GM12878 (cell line): ENCODE results near the gene ITFG1. TPM values are rescaled to one million over a fixed set of nuclear protein-coding genes. Genes with fewer than 3 reads are reported as not detected.

Source experiments
- ASH2L ChIP-seq: fragments of 300-600, 200-600 bp; sonication (generic); IDR thresholded peaks from 2 replicates; pipeline ENCODE4 v1.6.1; 2017; ENCODE audit warnings: low read depth, mild to moderate bottlenecking, borderline replicate concordance
- ATF7 ChIP-seq: fragments of 450-650 bp; IDR thresholded peaks from 2 replicates; pipeline ENCODE4 v1.6.1; 2016; ENCODE audit warnings: low read depth, mild to moderate bottlenecking
- CEBPB ChIP-seq, 2 experiments: fragments of 150-350 bp in 1 of 2; IDR thresholded peaks; 2 replicates each; pipeline ENCODE4 v1.6.1; 2012 to 2014; ENCODE audit warnings: low read depth in 2 of 2, low read length in 2 of 2, borderline replicate concordance in 1 of 2, inconsistent platforms in 1 of 2
- ESRRA ChIP-seq: IDR thresholded peaks from 2 replicates; pipeline ENCODE4 v1.6.1; 2012; ENCODE audit warnings: mild to moderate bottlenecking, low read length, improper control_type of control experiment
- GATAD2B ChIP-seq: fragments of 450-650 bp; conservative IDR thresholded peaks from 2 replicates; pipeline ENCODE4 v1.6.1; 2017; ENCODE audit warnings: low read depth, mild to moderate bottlenecking, moderate library complexity
- JUND ChIP-seq: IDR thresholded peaks from 2 replicates; pipeline ENCODE4 v1.6.1; 2012; ENCODE audit warnings: low read depth, mild to moderate bottlenecking, low read length, improper control_type of control experiment, moderate library complexity
- NRF1 ChIP-seq: conservative IDR thresholded peaks from 2 replicates; pipeline ENCODE4 v1.6.1; 2011; ENCODE audit warnings: mild to moderate bottlenecking, low read depth, low read length, improper control_type of control experiment
- POLR2A ChIP-seq: IDR thresholded peaks from 2 replicates; pipeline ENCODE4 v1.6.1; 2011; ENCODE audit warnings: low read depth, mild to moderate bottlenecking, low read length
- SMAD1 ChIP-seq: fragments of 450-650 bp; IDR thresholded peaks from 2 replicates; pipeline ENCODE4 v1.6.1; 2018; ENCODE audit warnings: mild to moderate bottlenecking, low read depth; ENCODE audit not compliant: partially characterized antibody
- SMARCA5 ChIP-seq: fragments of 450-650 bp; IDR thresholded peaks from 2 replicates; pipeline ENCODE4 v1.6.1; 2017; ENCODE audit warnings: mild to moderate bottlenecking
- SMC3 ChIP-seq: IDR thresholded peaks from 2 replicates; pipeline ENCODE4 v1.6.1; 2011; ENCODE audit warnings: low read length, improper control_type of control experiment, borderline replicate concordance
- SPI1 ChIP-seq: IDR thresholded peaks from 2 replicates; pipeline ENCODE4 v1.6.1; 2011; ENCODE audit warnings: low read depth, mild to moderate bottlenecking, low read length, moderate library complexity, borderline replicate concordance; ENCODE audit not compliant: insufficient read depth
- SUPT20H ChIP-seq: IDR thresholded peaks from 2 replicates; pipeline ENCODE4 v1.6.1; 2011; ENCODE audit warnings: low read depth, mild to moderate bottlenecking, low read length, moderate library complexity, borderline replicate concordance; ENCODE audit not compliant: control insufficient read depth
- ZNF274 ChIP-seq: IDR thresholded peaks from one replicate; pipeline ENCODE4 v1.8.0; 2011; ENCODE audit not compliant: insufficient read length, insufficient read depth
- polyA plus RNA-seq, 11 experiments: library from polyadenylated mRNA; depleted of rRNA in 4 of 11; unstranded in 6 of 11; stranded (reverse) in 5 of 11; fragments of >200 nt; fragmentation: Nextera tagmentation in 4 of 11; fragmentation: Illumina TruSeq in 1 of 11; extraction: Ambion mirVana in 4 of 11; extraction: Trizol in 1 of 11; gene quantifications; 1 replicate in 1 of 11; 2 replicates in 10 of 11; pipeline versions ENCODE4 v1.2.1 to v1.2.3, GENCODE V29; 2011 to 2016; ENCODE audit warnings: inconsistent platforms in 2 of 11, missing spikeins in 2 of 11, low read depth in 1 of 11
- total RNA-seq, 4 experiments: library from RNA; depleted of rRNA in 3 of 4; stranded (reverse); fragments of >200 nt in 3 of 4; fragmentation: Illumina TruSeq in 1 of 4; extraction: Trizol in 1 of 4; gene quantifications; 2 replicates each; pipeline versions ENCODE4 v1.2.1 to v1.2.3, GENCODE V29; 2013 to 2021
- TF ChIP-seq, protein P1 (sequence below): IDR thresholded peaks from 2 replicates; pipeline ENCODE4 v1.6.1; 2012; ENCODE audit warnings: improper control_type of control experiment, low read depth, low read length; ENCODE audit not compliant: insufficient replicate concordance
- TF ChIP-seq, protein P2 (sequence below): IDR thresholded peaks from 2 replicates; pipeline ENCODE4 v1.6.1; 2011; ENCODE audit warnings: low read depth, mild to moderate bottlenecking, low read length, moderate library complexity, borderline replicate concordance; ENCODE audit errors: extremely low read depth
- TF ChIP-seq, protein P3 (sequence below): IDR thresholded peaks from 2 replicates; pipeline ENCODE4 v1.6.1; 2011; ENCODE audit warnings: borderline replicate concordance, low read depth, mild to moderate bottlenecking, moderate library complexity, low read length; ENCODE audit not compliant: insufficient read depth, poor library complexity, severe bottlenecking
- TF ChIP-seq, protein P4 (sequence below): IDR thresholded peaks from 2 replicates; pipeline ENCODE4 v1.6.1; 2011; ENCODE audit warnings: low read depth, low read length, improper control_type of control experiment, borderline replicate concordance
- TF ChIP-seq, protein P5 (sequence below): fragments of 450-650 bp; IDR thresholded peaks from 2 replicates; pipeline ENCODE4 v1.6.1; 2017; ENCODE audit warnings: mild to moderate bottlenecking, low read depth, inconsistent platforms; ENCODE audit not compliant: poor library complexity, severe bottlenecking

ITFG1 gene
- total and polyA plus RNA-seq, 10 of the 15 experiments (the other 5 are each of a cell fraction or from before 2014, with no cell fraction given) = 9.3 to 56.3 (median 28.6) TPM

DNA sequence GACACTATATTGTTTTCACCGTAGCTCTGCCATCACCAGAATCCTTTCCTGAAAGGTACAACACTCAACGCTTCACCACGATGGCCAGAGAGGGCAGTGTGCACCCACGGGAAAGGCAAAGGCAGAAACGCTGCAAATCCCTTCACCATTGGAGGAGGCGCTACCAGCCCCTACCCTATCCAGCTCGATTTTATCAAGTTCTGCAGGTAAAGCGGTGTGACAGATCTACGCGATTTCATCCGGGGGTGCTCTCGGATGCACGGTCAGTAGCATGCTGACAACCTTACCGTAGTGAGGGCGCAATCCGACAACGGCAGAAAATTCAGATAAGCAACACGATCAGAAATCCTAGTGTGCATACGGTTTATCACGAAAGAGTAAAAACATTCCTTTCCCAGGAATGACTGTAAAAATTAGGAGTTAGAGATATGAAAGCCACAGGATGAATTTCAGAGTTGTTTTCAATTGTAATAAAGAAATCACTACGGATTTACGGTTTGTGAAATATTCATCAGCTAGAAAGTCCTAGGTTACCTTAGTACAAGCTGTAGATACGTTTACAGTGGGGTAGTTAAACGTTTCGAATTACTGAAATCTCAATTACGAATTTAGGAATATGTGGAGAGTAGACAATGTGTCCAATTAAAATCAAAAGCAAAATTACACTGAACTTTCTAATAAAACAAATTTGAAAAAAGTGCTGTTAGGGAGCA lies 318.9 kb downstream of the ITFG1 start (continued):
- TF ChIP-seq, protein P1, sequence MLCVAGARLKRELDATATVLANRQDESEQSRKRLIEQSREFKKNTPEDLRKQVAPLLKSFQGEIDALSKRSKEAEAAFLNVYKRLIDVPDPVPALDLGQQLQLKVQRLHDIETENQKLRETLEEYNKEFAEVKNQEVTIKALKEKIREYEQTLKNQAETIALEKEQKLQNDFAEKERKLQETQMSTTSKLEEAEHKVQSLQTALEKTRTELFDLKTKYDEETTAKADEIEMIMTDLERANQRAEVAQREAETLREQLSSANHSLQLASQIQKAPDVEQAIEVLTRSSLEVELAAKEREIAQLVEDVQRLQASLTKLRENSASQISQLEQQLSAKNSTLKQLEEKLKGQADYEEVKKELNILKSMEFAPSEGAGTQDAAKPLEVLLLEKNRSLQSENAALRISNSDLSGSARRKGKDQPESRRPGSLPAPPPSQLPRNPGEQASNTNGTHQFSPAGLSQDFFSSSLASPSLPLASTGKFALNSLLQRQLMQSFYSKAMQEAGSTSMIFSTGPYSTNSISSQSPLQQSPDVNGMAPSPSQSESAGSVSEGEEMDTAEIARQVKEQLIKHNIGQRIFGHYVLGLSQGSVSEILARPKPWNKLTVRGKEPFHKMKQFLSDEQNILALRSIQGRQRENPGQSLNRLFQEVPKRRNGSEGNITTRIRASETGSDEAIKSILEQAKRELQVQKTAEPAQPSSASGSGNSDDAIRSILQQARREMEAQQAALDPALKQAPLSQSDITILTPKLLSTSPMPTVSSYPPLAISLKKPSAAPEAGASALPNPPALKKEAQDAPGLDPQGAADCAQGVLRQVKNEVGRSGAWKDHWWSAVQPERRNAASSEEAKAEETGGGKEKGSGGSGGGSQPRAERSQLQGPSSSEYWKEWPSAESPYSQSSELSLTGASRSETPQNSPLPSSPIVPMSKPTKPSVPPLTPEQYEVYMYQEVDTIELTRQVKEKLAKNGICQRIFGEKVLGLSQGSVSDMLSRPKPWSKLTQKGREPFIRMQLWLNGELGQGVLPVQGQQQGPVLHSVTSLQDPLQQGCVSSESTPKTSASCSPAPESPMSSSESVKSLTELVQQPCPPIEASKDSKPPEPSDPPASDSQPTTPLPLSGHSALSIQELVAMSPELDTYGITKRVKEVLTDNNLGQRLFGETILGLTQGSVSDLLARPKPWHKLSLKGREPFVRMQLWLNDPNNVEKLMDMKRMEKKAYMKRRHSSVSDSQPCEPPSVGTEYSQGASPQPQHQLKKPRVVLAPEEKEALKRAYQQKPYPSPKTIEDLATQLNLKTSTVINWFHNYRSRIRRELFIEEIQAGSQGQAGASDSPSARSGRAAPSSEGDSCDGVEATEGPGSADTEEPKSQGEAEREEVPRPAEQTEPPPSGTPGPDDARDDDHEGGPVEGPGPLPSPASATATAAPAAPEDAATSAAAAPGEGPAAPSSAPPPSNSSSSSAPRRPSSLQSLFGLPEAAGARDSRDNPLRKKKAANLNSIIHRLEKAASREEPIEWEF = no peak
- TF ChIP-seq, protein P2, sequence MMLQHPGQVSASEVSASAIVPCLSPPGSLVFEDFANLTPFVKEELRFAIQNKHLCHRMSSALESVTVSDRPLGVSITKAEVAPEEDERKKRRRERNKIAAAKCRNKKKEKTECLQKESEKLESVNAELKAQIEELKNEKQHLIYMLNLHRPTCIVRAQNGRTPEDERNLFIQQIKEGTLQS = no peak
- TF ChIP-seq, protein P3, sequence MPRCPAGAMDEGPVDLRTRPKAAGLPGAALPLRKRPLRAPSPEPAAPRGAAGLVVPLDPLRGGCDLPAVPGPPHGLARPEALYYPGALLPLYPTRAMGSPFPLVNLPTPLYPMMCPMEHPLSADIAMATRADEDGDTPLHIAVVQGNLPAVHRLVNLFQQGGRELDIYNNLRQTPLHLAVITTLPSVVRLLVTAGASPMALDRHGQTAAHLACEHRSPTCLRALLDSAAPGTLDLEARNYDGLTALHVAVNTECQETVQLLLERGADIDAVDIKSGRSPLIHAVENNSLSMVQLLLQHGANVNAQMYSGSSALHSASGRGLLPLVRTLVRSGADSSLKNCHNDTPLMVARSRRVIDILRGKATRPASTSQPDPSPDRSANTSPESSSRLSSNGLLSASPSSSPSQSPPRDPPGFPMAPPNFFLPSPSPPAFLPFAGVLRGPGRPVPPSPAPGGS = no peak
- no peak for TF ChIP-seq SMAD1
- peak; percentile 58; the same call in 1 of the 2 replicates for TF ChIP-seq SMC3
- TF ChIP-seq NRF1 = no peak
- no peak for TF ChIP-seq SPI1
- TF ChIP-seq POLR2A = peak; percentile 76
- TF ChIP-seq ASH2L = no peak
- TF ChIP-seq SUPT20H = no peak
- no peak for TF ChIP-seq ATF7
- TF ChIP-seq, protein P4, sequence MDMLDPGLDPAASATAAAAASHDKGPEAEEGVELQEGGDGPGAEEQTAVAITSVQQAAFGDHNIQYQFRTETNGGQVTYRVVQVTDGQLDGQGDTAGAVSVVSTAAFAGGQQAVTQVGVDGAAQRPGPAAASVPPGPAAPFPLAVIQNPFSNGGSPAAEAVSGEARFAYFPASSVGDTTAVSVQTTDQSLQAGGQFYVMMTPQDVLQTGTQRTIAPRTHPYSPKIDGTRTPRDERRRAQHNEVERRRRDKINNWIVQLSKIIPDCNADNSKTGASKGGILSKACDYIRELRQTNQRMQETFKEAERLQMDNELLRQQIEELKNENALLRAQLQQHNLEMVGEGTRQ = no peak
- TF ChIP-seq ZNF274 = no peak
- TF ChIP-seq, protein P5, sequence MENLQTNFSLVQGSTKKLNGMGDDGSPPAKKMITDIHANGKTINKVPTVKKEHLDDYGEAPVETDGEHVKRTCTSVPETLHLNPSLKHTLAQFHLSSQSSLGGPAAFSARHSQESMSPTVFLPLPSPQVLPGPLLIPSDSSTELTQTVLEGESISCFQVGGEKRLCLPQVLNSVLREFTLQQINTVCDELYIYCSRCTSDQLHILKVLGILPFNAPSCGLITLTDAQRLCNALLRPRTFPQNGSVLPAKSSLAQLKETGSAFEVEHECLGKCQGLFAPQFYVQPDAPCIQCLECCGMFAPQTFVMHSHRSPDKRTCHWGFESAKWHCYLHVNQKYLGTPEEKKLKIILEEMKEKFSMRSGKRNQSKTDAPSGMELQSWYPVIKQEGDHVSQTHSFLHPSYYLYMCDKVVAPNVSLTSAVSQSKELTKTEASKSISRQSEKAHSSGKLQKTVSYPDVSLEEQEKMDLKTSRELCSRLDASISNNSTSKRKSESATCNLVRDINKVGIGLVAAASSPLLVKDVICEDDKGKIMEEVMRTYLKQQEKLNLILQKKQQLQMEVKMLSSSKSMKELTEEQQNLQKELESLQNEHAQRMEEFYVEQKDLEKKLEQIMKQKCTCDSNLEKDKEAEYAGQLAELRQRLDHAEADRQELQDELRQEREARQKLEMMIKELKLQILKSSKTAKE = peak; percentile 37
- TF ChIP-seq GATAD2B = peak; percentile 34; the same call in 1 of the 2 replicates
- 0 out of 2 replicates have a peak, but pooled peaks have one; percentile 72 for TF ChIP-seq ESRRA
- no peak for TF ChIP-seq JUND
- TF ChIP-seq SMARCA5 = peak; percentile 99
- no peak for TF ChIP-seq CEBPB (IDR thresholded peaks at IDR 0.05; ENCODE audit: borderline replicate concordance in 1 of 2, low read depth in 2 of 2, low read length in 2 of 2)
